GM19455 (cell line): ENCODE measurements around the gene ISCA2.
"Not testable (repeated sequence)": the region's sequence is repeated elsewhere in the genome, so short reads cannot be mapped to it uniquely, and the experiment has no call there.

Experiments used
- ATAC-seq: cut with Tn5 transposase; IDR thresholded peaks from one replicate; pipeline ENCODE4 v1.9.1; 2021; ENCODE audit not compliant: unreplicated experiment

ISCA2 gene

GRCh38 chr14:74493343-74494261 is at the start of gene ISCA2:
Gene ISCA2, plus strand, starts transcription at chr14:74493765. Its CDS starts 10 bp downstream, at chr14:74493775.
- peak; percentile 87 for ATAC-seq

- ATAC-seq, result no peak
These were observed 48.7 kb upstream of the ISCA2 start for GRCh38 chr14:74444866-74445265.

- not testable (repeated sequence) for ATAC-seq
These were observed 39.2 kb upstream of the ISCA2 start for GRCh38 chr14:74454397-74454796.

GRCh38 chr14:74456684-74457564 is 36.6 kb upstream of the ISCA2 start:
- ATAC-seq, result no peak

GRCh38 chr14:74457565-74457895 is 36.0 kb upstream of the ISCA2 start:
- no peak for ATAC-seq

GRCh38 chr14:74459289-74459946 is 34.1 kb upstream of the ISCA2 start:
- no peak for ATAC-seq

- no peak for ATAC-seq
These were observed 33.6 kb upstream of the ISCA2 start for GRCh38 chr14:74459976-74460375.

GRCh38 chr14:74462993-74463392 is 30.6 kb upstream of the ISCA2 start:
- no peak for ATAC-seq

- no peak for ATAC-seq
These were observed 29.9 kb upstream of the ISCA2 start for GRCh38 chr14:74463697-74464096.

- no peak for ATAC-seq
These were observed 28.8 kb upstream of the ISCA2 start for GRCh38 chr14:74464785-74465184.

GRCh38 chr14:74465335-74465734 is 28.2 kb upstream of the ISCA2 start:
- ATAC-seq, result no peak

- no peak for ATAC-seq
These were observed 25.1 kb upstream of the ISCA2 start for GRCh38 chr14:74468513-74468912.

- no peak for ATAC-seq
These were observed 23.7 kb upstream of the ISCA2 start for GRCh38 chr14:74469548-74470518.

- no peak for ATAC-seq
These were observed 21.0 kb upstream of the ISCA2 start for GRCh38 chr14:74472601-74473000.

- ATAC-seq, result no peak
These were observed 19.2 kb upstream of the ISCA2 start for GRCh38 chr14:74474376-74474775.

- ATAC-seq, result no peak
These were observed 17.9 kb upstream of the ISCA2 start for GRCh38 chr14:74475678-74476077.

GRCh38 chr14:74476107-74476506 is 17.5 kb upstream of the ISCA2 start:
- no peak for ATAC-seq

- ATAC-seq, result no peak
These were observed 17.0 kb upstream of the ISCA2 start for GRCh38 chr14:74476607-74477006.

- ATAC-seq, result no peak
These were observed 14.4 kb upstream of the ISCA2 start for GRCh38 chr14:74478996-74479635.

GRCh38 chr14:74480046-74480445 is 13.5 kb upstream of the ISCA2 start:
- ATAC-seq, result no peak
